WTC11 (cell line): ENCODE results near the gene SPINK7. TPM values are rescaled to one million over a fixed set of nuclear protein-coding genes. Genes with fewer than 3 reads are reported as not detected.

Experiments
- ATAC-seq: fragments of 200-7000 bp; cut with Tn5 transposase; 2 replicates; pipeline ENCODE4 v1.10.0; 2021; ENCODE audit warnings: mild to moderate bottlenecking, moderate library complexity
- CTCF ChIA-PET: fragments of 300-600 bp; sonication (Branson Sonifier 250); formaldehyde crosslinking; loops from one replicate; lab custom pipeline; 2021; ENCODE audit warnings: antibody characterized with exemption; lab: Charles Lee
- POLR2A ChIA-PET: fragments of 350-600 bp; sonication (Branson Sonifier 250); formaldehyde crosslinking; loops from one replicate; lab custom pipeline; 2021; ENCODE audit warnings: antibody characterized with exemption; lab: Charles Lee
- DNase-seq: peaks from one replicate; pipeline ENCODE4 v3.0.0; 2021; ENCODE audit warnings: low spot score
- H3K27ac Mint-ChIP-seq: 2 replicates; pipeline ENCODE4 v1.8.0; 2021; ENCODE audit warnings: mixed read lengths
- H3K27me3 Mint-ChIP-seq: 2 replicates; pipeline ENCODE4 v1.8.0; 2021; ENCODE audit warnings: low read depth, mild to moderate bottlenecking, moderate library complexity, mixed read lengths
- H3K36me3 Mint-ChIP-seq: 2 replicates; pipeline ENCODE4 v1.8.0; 2021; ENCODE audit warnings: mixed read lengths
- H3K4me1 Mint-ChIP-seq: 2 replicates; pipeline ENCODE4 v1.8.0; 2022; ENCODE audit warnings: mixed read lengths
- H3K4me3 Mint-ChIP-seq: 2 replicates; pipeline ENCODE4 v1.8.0; 2021; ENCODE audit warnings: mild to moderate bottlenecking, moderate library complexity, mixed read lengths
- H3K9me3 Mint-ChIP-seq: 2 replicates; pipeline ENCODE4 v1.8.0; 2021; ENCODE audit warnings: mixed read lengths
- AR ChIP-seq: fragments of 250-450 bp; sonication (Bioruptor Pico); IDR thresholded peaks from 2 replicates; pipeline ENCODE4 v1.9.0; 2021; ENCODE audit warnings: mild to moderate bottlenecking
- ATF2 ChIP-seq: sonication (generic); formaldehyde crosslinking; IDR thresholded peaks from 2 replicates; pipeline ENCODE4 v1.8.1; 2022; ENCODE audit warnings: low read depth, missing genetic modification reagents, borderline replicate concordance
- CBFB ChIP-seq: sonication (generic); formaldehyde crosslinking; IDR thresholded peaks from 2 replicates; pipeline ENCODE4 v1.8.1; 2022; ENCODE audit warnings: mild to moderate bottlenecking, low read depth, missing genetic modification reagents
- ERG ChIP-seq: fragments of 250-450 bp; sonication (Bioruptor Pico); IDR thresholded peaks from 2 replicates; pipeline ENCODE4 v1.8.0; 2021; ENCODE audit warnings: mild to moderate bottlenecking
- FOXP1 ChIP-seq: sonication (generic); formaldehyde crosslinking; IDR thresholded peaks from 2 replicates; pipeline ENCODE4 v1.8.0; 2022; ENCODE audit warnings: missing genetic modification reagents, mild to moderate bottlenecking, moderate library complexity, borderline replicate concordance
- HMGXB4 ChIP-seq: sonication (generic); formaldehyde crosslinking; IDR thresholded peaks from 2 replicates; pipeline ENCODE4 v1.8.1; 2023; ENCODE audit warnings: mild to moderate bottlenecking, moderate library complexity, missing genetic modification reagents
- IRF2 ChIP-seq: sonication (generic); formaldehyde crosslinking; IDR thresholded peaks from 2 replicates; pipeline ENCODE4 v1.8.0; 2022; ENCODE audit warnings: low read depth, missing genetic modification reagents, borderline replicate concordance
- KAT7 ChIP-seq: sonication (generic); formaldehyde crosslinking; IDR thresholded peaks from 2 replicates; pipeline ENCODE4 v1.8.1; 2023; ENCODE audit warnings: missing genetic modification reagents, mild to moderate bottlenecking, borderline replicate concordance
- NR1H2 ChIP-seq: sonication (generic); formaldehyde crosslinking; IDR thresholded peaks from 2 replicates; pipeline ENCODE4 v1.9.0; 2021; ENCODE audit warnings: mild to moderate bottlenecking, moderate library complexity, missing genetic modification reagents
- RELA ChIP-seq: sonication (generic); formaldehyde crosslinking; IDR thresholded peaks from 2 replicates; pipeline ENCODE4 v1.8.1; 2022; ENCODE audit warnings: missing genetic modification reagents, mild to moderate bottlenecking, borderline replicate concordance
- STAT6 ChIP-seq: sonication (generic); formaldehyde crosslinking; conservative IDR thresholded peaks from 2 replicates; pipeline ENCODE4 v1.8.1; 2023; ENCODE audit warnings: mild to moderate bottlenecking, low read depth, missing genetic modification reagents, moderate library complexity
- TEAD1 ChIP-seq: sonication (generic); formaldehyde crosslinking; IDR thresholded peaks from 2 replicates; pipeline ENCODE4 v1.8.0; 2022; ENCODE audit warnings: mild to moderate bottlenecking, missing genetic modification reagents
- USF1 ChIP-seq: sonication (generic); formaldehyde crosslinking; IDR thresholded peaks from 2 replicates; pipeline ENCODE4 v1.8.0; 2022; ENCODE audit warnings: mild to moderate bottlenecking, missing genetic modification reagents
- ZBTB43 ChIP-seq: sonication (generic); formaldehyde crosslinking; IDR thresholded peaks from 2 replicates; pipeline ENCODE4 v1.8.1; 2023; ENCODE audit warnings: mild to moderate bottlenecking, missing genetic modification reagents
- ZMAT4 ChIP-seq: fragments of 250-450 bp; sonication (Bioruptor Pico); IDR thresholded peaks from 2 replicates; pipeline ENCODE4 v1.9.0; 2021; ENCODE audit warnings: mild to moderate bottlenecking
- ZNF138 ChIP-seq: sonication (generic); formaldehyde crosslinking; conservative IDR thresholded peaks from 2 replicates; pipeline ENCODE4 v1.8.1; 2022; ENCODE audit warnings: mild to moderate bottlenecking, moderate library complexity, missing genetic modification reagents
- ZNF396 ChIP-seq: fragments of 250-450 bp; sonication (Bioruptor Pico); IDR thresholded peaks from 2 replicates; pipeline ENCODE4 v1.8.0; 2021; ENCODE audit warnings: mild to moderate bottlenecking, moderate library complexity, borderline replicate concordance
- total RNA-seq: library from RNA; stranded (reverse); gene quantifications from 3 replicates; pipeline ENCODE4 v1.2.3, GENCODE V29; 2021

SPINK7 gene
- total RNA-seq, 1 experiment from 2014 or later, result not detected

GRCh38 chr5:148335259-148335658 lies 23.0 kb downstream of the SPINK7 start, which contains the start of gene SPINK9 (continued):
- TF ChIP-seq STAT6, result no peak

- H3K4me3 Mint-ChIP-seq, result no peak overlapping the region
- POLR2A ChIA-PET, result no interaction called here
- no peaks in the 10 kb centered on the region for H3K9me3 Mint-ChIP-seq
- CTCF ChIA-PET, result interaction anchor here (1.0 to 1.3 kb wide), 2 partner anchors 39 to 46 kb away, joined by 3 read pairs; no protein-coding TSS in a partner anchor
- no peak for ATAC-seq
- no peak overlapping the region for H3K27ac Mint-ChIP-seq
- TF ChIP-seq NR1H2 (CRISPR knock-in tag), result no peak
- TF ChIP-seq ZNF396 (CRISPR knock-in tag), result no peak
- TF ChIP-seq USF1 (CRISPR knock-in tag), result no peak
- TF ChIP-seq ERG, result no peak
- H3K36me3 Mint-ChIP-seq, result no peaks in the 10 kb centered on the region
- H3K27me3 Mint-ChIP-seq, result no peaks in the 10 kb centered on the region
- H3K4me1 Mint-ChIP-seq, result no peaks in the 10 kb centered on the region
- DNase-seq, result no peak
These were observed 24.6 kb downstream of the SPINK7 start for GRCh38 chr5:148336704-148337435.

- ChIA-PET POLR2A (no interaction called here), CTCF (no interaction called here)
- Mint-ChIP-seq H3K27me3 (no peaks in the 10 kb centered on the region; the same call in 1 of the 2 replicates), H3K9me3 (no peaks in the 10 kb centered on the region), H3K4me3 (no peak overlapping the region), H3K36me3 (no peaks in the 10 kb centered on the region), H3K27ac (no peak overlapping the region), H3K4me1 (no peaks in the 10 kb centered on the region)
- DNase-seq (no peak), ATAC-seq (no peak)
- TF ChIP-seq HMGXB4 (no peak), FOXP1 (no peak), RELA (CRISPR knock-in tag) (no peak), ATF2 (no peak), AR (CRISPR knock-in tag) (no peak), ZBTB43 (CRISPR knock-in tag) (no peak), IRF2 (no peak), ZNF138 (CRISPR knock-in tag) (no peak), ZMAT4 (CRISPR knock-in tag) (no peak), CBFB (CRISPR knock-in tag) (no peak), KAT7 (CRISPR knock-in tag) (no peak), TEAD1 (no peak)
These were observed 30.3 kb downstream of the SPINK7 start for GRCh38 chr5:148342371-148343045.
